Measurements from ENCODE around the gene TBL1X.

GRCh38 chrX:9566150-9566621 lies 101.3 kb downstream of the TBL1X start:
- no peak for TF ChIP-seq CTCF (conservative IDR thresholded peaks at IDR 0.05)
- no peak for TF ChIP-seq EZH2 (IDR thresholded peaks at IDR 0.05; ENCODE audit: low read depth)

Data from PC-9 (cell line).